SU-DHL-6 (cell line): ENCODE data around the gene FGFR1OP2.

Source experiments
- H2AFZ ChIP-seq: fragments of 200-600 bp; sonication (generic); 2 replicates; pipeline ENCODE4 v1.6.1; 2014; ENCODE audit warnings: low read depth, mild to moderate bottlenecking, moderate library complexity, mixed read lengths, antibody characterized with exemption, low read length; ENCODE audit not compliant: severe bottlenecking
- H3F3A ChIP-seq: fragments of 200-600 bp; shearing (Covaris generic); 2 replicates; pipeline ENCODE4 v1.6.0; 2016; ENCODE audit warnings: antibody characterized with exemption, mild to moderate bottlenecking; ENCODE audit not compliant: insufficient read depth
- H3K27ac ChIP-seq: fragments of 200-600 bp; sonication (generic); 2 replicates; pipeline ENCODE4 v1.5.1; 2016; ENCODE audit warnings: low read depth, mild to moderate bottlenecking, low read length, moderate library complexity, mixed read lengths
- H3K27me3 ChIP-seq: fragments of 200-600 bp; sonication (generic), shearing (Covaris generic); 2 replicates; pipeline ENCODE4 v1.6.0; 2014; ENCODE audit warnings: mild to moderate bottlenecking, low read length
- H3K36me3 ChIP-seq: fragments of 200-600 bp; sonication (generic); 2 replicates; pipeline ENCODE4 v1.6.1; 2014; ENCODE audit warnings: mild to moderate bottlenecking, low read length, mixed read lengths
- H3K4me2 ChIP-seq: fragments of 300-600, 200-600 bp; shearing (Covaris generic), sonication (generic); 2 replicates; pipeline ENCODE4 v1.6.0; 2014; ENCODE audit warnings: low read length, low read depth, mild to moderate bottlenecking; ENCODE audit not compliant: poor library complexity, severe bottlenecking
- H3K4me3 ChIP-seq: fragments of 200-600 bp; sonication (generic); 2 replicates; pipeline ENCODE4 v1.5.1; 2014; ENCODE audit warnings: antibody characterized with exemption, low read length, mild to moderate bottlenecking, mixed read lengths; ENCODE audit not compliant: insufficient read depth, poor library complexity, severe bottlenecking
- H3K79me2 ChIP-seq: fragments of 200-600 bp; sonication (generic); 2 replicates; pipeline ENCODE4 v1.6.1; 2014; ENCODE audit warnings: mild to moderate bottlenecking, low read length, moderate library complexity; ENCODE audit not compliant: insufficient read depth
- H3K9ac ChIP-seq: fragments of 200-600 bp; sonication (generic); 2 replicates; pipeline ENCODE4 v1.7.0; 2014; ENCODE audit warnings: mild to moderate bottlenecking, low read length
- H3K9me2 ChIP-seq: fragments of 200-600 bp; sonication (generic); replicated peaks from 2 replicates; pipeline ENCODE4 v1.6.1; 2014; ENCODE audit warnings: low read length; ENCODE audit not compliant: insufficient read depth
- H3K9me3 ChIP-seq: fragments of 200-600 bp; sonication (generic); 2 replicates; pipeline ENCODE4 v1.6.1; 2014; ENCODE audit warnings: low read length, mixed read lengths; ENCODE audit not compliant: insufficient read depth
- H4K20me1 ChIP-seq: fragments of 200-600 bp; sonication (generic); 2 replicates; pipeline ENCODE4 v1.6.1; 2014; ENCODE audit warnings: low read depth, mild to moderate bottlenecking, antibody characterized with exemption, low read length, moderate library complexity, mixed read lengths
- CTCF ChIP-seq: fragments of 200-600 bp; sonication (generic); IDR thresholded peaks from one replicate; pipeline ENCODE4 v1.5.1; 2017; ENCODE audit warnings: antibody characterized with exemption, mild to moderate bottlenecking, low read length, moderate library complexity; ENCODE audit not compliant: insufficient read depth, poor library complexity, severe bottlenecking
- EZH2phosphoT487 ChIP-seq: fragments of 200-600 bp; sonication (generic), shearing (Covaris generic); conservative IDR thresholded peaks from 2 replicates; pipeline ENCODE4 v1.6.1; 2018; ENCODE audit warnings: mild to moderate bottlenecking, antibody characterized with exemption, low read length, moderate library complexity, mixed read lengths

The FGFR1OP2 gene

GRCh38 chr12:27003421-27004381 is 65.4 kb downstream of the FGFR1OP2 start:
- Histone ChIP-seq H3K4me2 (no peak overlapping the region), H2AFZ (no peak overlapping the region), H3K36me3 (no peaks in the 10 kb centered on the region), H3K9me3 (no peaks in the 10 kb centered on the region), H3K9me2 (no peaks in the 10 kb centered on the region), H3F3A (no peaks in the 10 kb centered on the region), H3K27me3 (no peaks in the 10 kb centered on the region), H3K9ac (no peak overlapping the region), H3K79me2 (peaks cover 36% of the 10 kb centered on the region), H3K4me3 (no peak overlapping the region), H4K20me1 (no peaks in the 10 kb centered on the region; the same call in 1 of the 2 replicates), H3K27ac (no peak overlapping the region)
- TF ChIP-seq EZH2phosphoT487 (no peak), CTCF (no peak)

GRCh38 chr12:27005495-27005894 is 67.2 kb downstream of the FGFR1OP2 start:
- H3K27ac ChIP-seq: no peak overlapping the region
- no peaks in the 10 kb centered on the region; the same call in 1 of the 2 replicates for H4K20me1 ChIP-seq
- H3K79me2 ChIP-seq: peaks cover 36% of the 10 kb centered on the region
- H3K9me3 ChIP-seq: no peaks in the 10 kb centered on the region
- H2AFZ ChIP-seq: no peak overlapping the region
- no peak overlapping the region for H3K4me2 ChIP-seq
- H3K9ac ChIP-seq: no peak overlapping the region
- H3K27me3 ChIP-seq: no peaks in the 10 kb centered on the region
- TF ChIP-seq CTCF (no peak), EZH2phosphoT487 (no peak)
- no peaks in the 10 kb centered on the region for H3K9me2 ChIP-seq
- H3K36me3 ChIP-seq: no peaks in the 10 kb centered on the region
- H3F3A ChIP-seq: no peaks in the 10 kb centered on the region
- H3K4me3 ChIP-seq: no peak overlapping the region

GRCh38 chr12:27006797-27007467 is 68.7 kb downstream of the FGFR1OP2 start:
- Histone ChIP-seq H2AFZ (no peak overlapping the region), H3K27ac (no peak overlapping the region), H3F3A (no peaks in the 10 kb centered on the region), H3K9me2 (no peaks in the 10 kb centered on the region), H3K9me3 (no peaks in the 10 kb centered on the region), H3K27me3 (no peaks in the 10 kb centered on the region), H3K36me3 (no peaks in the 10 kb centered on the region), H3K4me2 (no peak overlapping the region), H3K4me3 (no peak overlapping the region), H3K9ac (no peak overlapping the region), H4K20me1 (no peaks in the 10 kb centered on the region; the same call in 1 of the 2 replicates), H3K79me2 (peaks cover 36% of the 10 kb centered on the region)
- TF ChIP-seq EZH2phosphoT487: no peak
